HEK293 (cell line): ENCODE measurements around the gene MRPS14.

ENCODE experiments used
- CTCF ChIA-PET: fragments of 350-600 bp; formaldehyde crosslinking; extraction: SDS; loops from one replicate; lab custom pipeline; 2021; ENCODE audit warnings: antibody characterized with exemption; lab: Yijun Ruan, JAX
- POLR2A ChIA-PET: fragments of 300-600 bp; formaldehyde crosslinking; extraction: SDS; loops from one replicate; lab custom pipeline; 2020; ENCODE audit warnings: antibody characterized with exemption, inconsistent platforms; lab: Yijun Ruan, JAX
- H3K27ac ChIP-seq: fragments of 200-500 bp; sonication (Bioruptor generic); 2 replicates; pipeline ENCODE4 v1.5.1; 2014; ENCODE audit warnings: low read depth, low read length, control low read depth, inconsistent platforms; ENCODE audit errors: extremely low read depth
- H3K36me3 ChIP-seq, 2 experiments: fragments of 200-500 bp in 1 of 2; sonication (Bioruptor generic) in 1 of 2; 1 replicate in 1 of 2; 2 replicates in 1 of 2; pipeline ENCODE4 v1.5.1; 2014 to 2017; ENCODE audit warnings: inconsistent platforms in 2 of 2, low read length in 2 of 2; ENCODE audit not compliant: control insufficient read depth in 2 of 2, insufficient read depth in 1 of 2
- H3K4me1 ChIP-seq: fragments of 200-500 bp; sonication (Bioruptor generic); 2 replicates; pipeline ENCODE4 v1.5.1; 2014; ENCODE audit warnings: mild to moderate bottlenecking, low read length, inconsistent platforms; ENCODE audit not compliant: control insufficient read depth, insufficient read depth
- H3K4me3 ChIP-seq: 2 replicates; pipeline ENCODE4 v1.5.1; 2011; ENCODE audit warnings: low read depth, mild to moderate bottlenecking, control low read depth, low read length, moderate library complexity
- H3K9me3 ChIP-seq: fragments of 200-500 bp; sonication (Bioruptor generic); 2 replicates; pipeline ENCODE4 v1.5.1; 2014; ENCODE audit warnings: low read depth, low read length, inconsistent platforms; ENCODE audit not compliant: control insufficient read depth, insufficient read depth
- ELK4 ChIP-seq: IDR thresholded peaks from 2 replicates; pipeline ENCODE4 v1.6.1; 2011; ENCODE audit warnings: mild to moderate bottlenecking, low read depth, low read length, borderline replicate concordance
- KLF1 ChIP-seq: fragments of 450-650 bp; formaldehyde crosslinking; IDR thresholded peaks from 2 replicates; pipeline ENCODE4 v1.5.1; 2016; ENCODE audit warnings: missing biosample characterization, missing genetic modification characterization
- OSR2 ChIP-seq: fragments of 450-650 bp; formaldehyde crosslinking; IDR thresholded peaks from 2 replicates; pipeline ENCODE4 v1.5.1; 2016; ENCODE audit warnings: missing biosample characterization, missing genetic modification characterization
- PRDM6 ChIP-seq: fragments of 450-650 bp; formaldehyde crosslinking; IDR thresholded peaks from 2 replicates; pipeline ENCODE4 v1.5.1; 2017; ENCODE audit warnings: missing biosample characterization, missing genetic modification characterization
- TRIM28 ChIP-seq: IDR thresholded peaks from 2 replicates; pipeline ENCODE4 v1.6.1; 2011; ENCODE audit warnings: low read length, control low read depth, borderline replicate concordance
- YY2 ChIP-seq: fragments of 450-650 bp; formaldehyde crosslinking; IDR thresholded peaks from 2 replicates; pipeline ENCODE4 v1.5.1; 2016; ENCODE audit warnings: missing biosample characterization, missing genetic modification characterization
- ZBTB21 ChIP-seq: fragments of 450-650 bp; formaldehyde crosslinking; IDR thresholded peaks from 2 replicates; pipeline ENCODE4 v1.5.1; 2017; ENCODE audit warnings: missing biosample characterization, missing genetic modification characterization
- ZNF112 ChIP-seq: fragments of 450-650 bp; formaldehyde crosslinking; IDR thresholded peaks from 2 replicates; pipeline ENCODE4 v1.5.0; 2017; ENCODE audit warnings: missing biosample characterization, missing genetic modification characterization
- ZNF148 ChIP-seq: fragments of 450-650 bp; formaldehyde crosslinking; IDR thresholded peaks from 2 replicates; pipeline ENCODE4 v1.5.0; 2017; ENCODE audit warnings: missing biosample characterization, missing genetic modification characterization, borderline replicate concordance
- ZNF2 ChIP-seq: fragments of 450-650 bp; formaldehyde crosslinking; IDR thresholded peaks from 2 replicates; pipeline ENCODE4 v1.5.1; 2016; ENCODE audit warnings: missing biosample characterization, missing genetic modification characterization
- ZNF211 ChIP-seq: fragments of 450-650 bp; formaldehyde crosslinking; IDR thresholded peaks from 2 replicates; pipeline ENCODE4 v1.5.1; 2016; ENCODE audit warnings: low read depth, missing biosample characterization, missing genetic modification characterization
- ZNF214 ChIP-seq: fragments of 450-650 bp; formaldehyde crosslinking; IDR thresholded peaks from 2 replicates; pipeline ENCODE4 v1.5.1; 2017; ENCODE audit warnings: missing biosample characterization, mild to moderate bottlenecking, missing genetic modification characterization, borderline replicate concordance
- ZNF239 ChIP-seq: fragments of 450-650 bp; formaldehyde crosslinking; IDR thresholded peaks from 2 replicates; pipeline ENCODE4 v1.5.1; 2016; ENCODE audit warnings: missing biosample characterization, missing genetic modification characterization
- ZNF274 ChIP-seq, 2 experiments: fragments of 200-500 bp in 1 of 2; fragments of 450-650 bp in 1 of 2; sonication (Bioruptor generic) in 1 of 2; formaldehyde crosslinking in 1 of 2; IDR thresholded peaks; 2 replicates each; pipeline versions ENCODE4 v1.5.1 to v1.6.1; 2014 to 2016; ENCODE audit warnings: borderline replicate concordance in 1 of 2, inconsistent platforms in 1 of 2, low read length in 1 of 2, missing biosample characterization in 1 of 2, missing genetic modification characterization in 1 of 2
- ZNF514 ChIP-seq: fragments of 450-650 bp; formaldehyde crosslinking; IDR thresholded peaks from 2 replicates; pipeline ENCODE4 v1.5.1; 2016; ENCODE audit warnings: missing biosample characterization, missing genetic modification characterization
- ZNF623 ChIP-seq: fragments of 450-650 bp; formaldehyde crosslinking; IDR thresholded peaks from 2 replicates; pipeline ENCODE4 v1.5.1; 2016; ENCODE audit warnings: missing biosample characterization, missing genetic modification characterization
- ZNF660 ChIP-seq: fragments of 450-650 bp; IDR thresholded peaks from 2 replicates; pipeline ENCODE4 v1.5.1; 2018; ENCODE audit warnings: missing biosample characterization, mild to moderate bottlenecking, missing genetic modification characterization
- ZNF701 ChIP-seq: fragments of 450-650 bp; formaldehyde crosslinking; IDR thresholded peaks from 2 replicates; pipeline ENCODE4 v1.5.1; 2016; ENCODE audit warnings: missing biosample characterization, missing genetic modification characterization
- ZNF76 ChIP-seq: fragments of 450-650 bp; formaldehyde crosslinking; IDR thresholded peaks from 2 replicates; pipeline ENCODE4; 2016; ENCODE audit warnings: low read depth, missing biosample characterization, missing genetic modification characterization, borderline replicate concordance
- ZNF776 ChIP-seq: fragments of 450-650 bp; formaldehyde crosslinking; IDR thresholded peaks from 2 replicates; pipeline ENCODE4 v1.5.0; 2017; ENCODE audit warnings: missing biosample characterization, missing genetic modification characterization, borderline replicate concordance
- ZNF792 ChIP-seq: fragments of 450-650 bp; formaldehyde crosslinking; IDR thresholded peaks from 2 replicates; pipeline ENCODE4 v1.5.1; 2016; ENCODE audit warnings: missing biosample characterization, missing genetic modification characterization
- ZXDB ChIP-seq: fragments of 450-650 bp; formaldehyde crosslinking; IDR thresholded peaks from 2 replicates; pipeline ENCODE4 v1.5.1; 2016; ENCODE audit warnings: missing biosample characterization, missing genetic modification characterization

The MRPS14 gene

GRCh38 chr1:174966008-174966572 is 57.1 kb downstream of the MRPS14 start:
- CTCF ChIA-PET = interaction anchor here (0.7 to 1.4 kb wide), 2 partner anchors 17 to 411 kb away, joined by 3 to 8 read pairs; no protein-coding TSS in a partner anchor
- POLR2A ChIA-PET = interaction anchor here (1.3 kb wide), 1 partner anchor 33 kb away, joined by 5 read pairs; no protein-coding TSS in a partner anchor

GRCh38 chr1:174965362-174966007 is 57.7 kb downstream of the MRPS14 start:
- CTCF ChIA-PET = interaction anchor here (0.6 to 2.0 kb wide), 3 partner anchors 17 to 747 kb away, joined by 4 to 8 read pairs (median 7); no protein-coding TSS in a partner anchor
- TF ChIP-seq OSR2 (tag by site-specific recombination) (no peak), ZNF623 (tag by site-specific recombination) (no peak), TRIM28 (no peak), ZXDB (no peak), ZBTB21 (no peak), ELK4 (no peak), ZNF2 (no peak), ZNF214 (no peak), ZNF514 (tag by site-specific recombination) (no peak), ZNF239 (tag by site-specific recombination) (no peak), ZNF211 (tag by site-specific recombination) (no peak), ZNF776 (no peak), YY2 (no peak), ZNF274 (IDR thresholded peaks at IDR 0.05; ENCODE audit: low read length) (no peak), ZNF274 (tag by site-specific recombination; IDR thresholded peaks at IDR 0.05; ENCODE audit: borderline replicate concordance) (no peak), ZNF148 (tag by site-specific recombination) (no peak), ZNF660 (tag by site-specific recombination) (no peak), ZNF76 (tag by site-specific recombination) (no peak), KLF1 (tag by site-specific recombination) (no peak), ZNF792 (tag by site-specific recombination) (no peak), ZNF112 (no peak)
- H3K36me3 ChIP-seq = no peaks in the 10 kb centered on the region
- no peaks in the 10 kb centered on the region for H3K9me3 ChIP-seq
- H3K4me1 ChIP-seq = peaks cover 17% of the 10 kb centered on the region
- H3K27ac ChIP-seq = no peak overlapping the region
- no peak overlapping the region for H3K4me3 ChIP-seq
- POLR2A ChIA-PET = interaction anchor here (1.3 kb wide), 1 partner anchor 33 kb away, joined by 5 read pairs; no protein-coding TSS in a partner anchor

More at GRCh38 chr1:174966008-174966572, 57.1 kb downstream of the MRPS14 start:
- Histone ChIP-seq H3K27ac (no peak overlapping the region), H3K4me1 (peaks cover 17% of the 10 kb centered on the region), H3K4me3 (no peak overlapping the region), H3K36me3 (no peaks in the 10 kb centered on the region), H3K9me3 (no peaks in the 10 kb centered on the region)
- TF ChIP-seq ZNF701 = no peak
- TF ChIP-seq PRDM6 (tag by site-specific recombination) = 0 out of 2 replicates have a peak, but pooled peaks have one; percentile 34
